HEK293 (cell line): ENCODE results near the gene CASQ2.

ENCODE experiments used
- CTCF ChIA-PET: fragments of 350-600 bp; formaldehyde crosslinking; extraction: SDS; loops from one replicate; lab custom pipeline; 2021; ENCODE audit warnings: antibody characterized with exemption; lab: Yijun Ruan, JAX
- POLR2A ChIA-PET: fragments of 300-600 bp; formaldehyde crosslinking; extraction: SDS; loops from one replicate; lab custom pipeline; 2020; ENCODE audit warnings: antibody characterized with exemption, inconsistent platforms; lab: Yijun Ruan, JAX
- H3K27ac ChIP-seq: fragments of 200-500 bp; sonication (Bioruptor generic); 2 replicates; pipeline ENCODE4 v1.5.1; 2014; ENCODE audit warnings: low read depth, low read length, control low read depth, inconsistent platforms; ENCODE audit errors: extremely low read depth
- H3K36me3 ChIP-seq, 2 experiments: fragments of 200-500 bp in 1 of 2; sonication (Bioruptor generic) in 1 of 2; 1 replicate in 1 of 2; 2 replicates in 1 of 2; pipeline ENCODE4 v1.5.1; 2014 to 2017; ENCODE audit warnings: inconsistent platforms in 2 of 2, low read length in 2 of 2; ENCODE audit not compliant: control insufficient read depth in 2 of 2, insufficient read depth in 1 of 2
- H3K4me1 ChIP-seq: fragments of 200-500 bp; sonication (Bioruptor generic); 2 replicates; pipeline ENCODE4 v1.5.1; 2014; ENCODE audit warnings: mild to moderate bottlenecking, low read length, inconsistent platforms; ENCODE audit not compliant: control insufficient read depth, insufficient read depth
- H3K4me3 ChIP-seq: 2 replicates; pipeline ENCODE4 v1.5.1; 2011; ENCODE audit warnings: low read depth, mild to moderate bottlenecking, control low read depth, low read length, moderate library complexity
- H3K9me3 ChIP-seq: fragments of 200-500 bp; sonication (Bioruptor generic); 2 replicates; pipeline ENCODE4 v1.5.1; 2014; ENCODE audit warnings: low read depth, low read length, inconsistent platforms; ENCODE audit not compliant: control insufficient read depth, insufficient read depth
- GLIS1 ChIP-seq: fragments of 450-650 bp; formaldehyde crosslinking; IDR thresholded peaks from 2 replicates; pipeline ENCODE4 v1.5.1; 2016; ENCODE audit warnings: missing biosample characterization, missing genetic modification characterization
- KLF16 ChIP-seq: fragments of 450-650 bp; formaldehyde crosslinking; IDR thresholded peaks from 2 replicates; pipeline ENCODE4 v1.5.1; 2017; ENCODE audit warnings: missing biosample characterization, missing genetic modification characterization
- MZF1 ChIP-seq: fragments of 450-650 bp; formaldehyde crosslinking; IDR thresholded peaks from 2 replicates; pipeline ENCODE4 v1.5.1; 2017; ENCODE audit warnings: missing biosample characterization, missing genetic modification characterization, borderline replicate concordance
- REPIN1 ChIP-seq: fragments of 450-650 bp; formaldehyde crosslinking; IDR thresholded peaks from 2 replicates; pipeline ENCODE4 v1.5.1; 2017; ENCODE audit warnings: missing biosample characterization, missing genetic modification characterization, low read depth
- SCRT2 ChIP-seq: fragments of 450-650 bp; formaldehyde crosslinking; IDR thresholded peaks from 2 replicates; pipeline ENCODE4 v1.5.1; 2016; ENCODE audit warnings: missing biosample characterization, missing genetic modification characterization
- SP2 ChIP-seq: fragments of 450-650 bp; formaldehyde crosslinking; IDR thresholded peaks from 2 replicates; pipeline ENCODE4 v1.5.1; 2016; ENCODE audit warnings: missing biosample characterization, missing genetic modification characterization
- ZBTB1 ChIP-seq: fragments of 450-650 bp; formaldehyde crosslinking; IDR thresholded peaks from 2 replicates; pipeline ENCODE4 v1.5.1; 2016; ENCODE audit warnings: missing biosample characterization, missing genetic modification characterization
- ZBTB48 ChIP-seq: fragments of 450-650 bp; formaldehyde crosslinking; IDR thresholded peaks from 2 replicates; pipeline ENCODE4 v1.5.1; 2016; ENCODE audit warnings: missing biosample characterization, missing genetic modification characterization
- ZNF174 ChIP-seq: fragments of 450-650 bp; formaldehyde crosslinking; IDR thresholded peaks from 2 replicates; pipeline ENCODE4 v1.5.0; 2017; ENCODE audit warnings: missing biosample characterization, mild to moderate bottlenecking, missing genetic modification characterization
- ZNF175 ChIP-seq: fragments of 450-650 bp; formaldehyde crosslinking; IDR thresholded peaks from 2 replicates; pipeline ENCODE4 v1.5.1; 2016; ENCODE audit warnings: missing biosample characterization, missing genetic modification characterization
- ZNF266 ChIP-seq: fragments of 450-650 bp; formaldehyde crosslinking; IDR thresholded peaks from 2 replicates; pipeline ENCODE4 v1.5.1; 2016; ENCODE audit warnings: missing biosample characterization, missing genetic modification characterization, low read depth
- ZNF354C ChIP-seq: fragments of 450-650 bp; formaldehyde crosslinking; IDR thresholded peaks from 2 replicates; pipeline ENCODE4 v1.5.1; 2016; ENCODE audit warnings: missing biosample characterization, missing genetic modification characterization, low read depth, borderline replicate concordance
- ZNF521 ChIP-seq: fragments of 450-650 bp; formaldehyde crosslinking; IDR thresholded peaks from 2 replicates; pipeline ENCODE4 v1.5.1; 2017; ENCODE audit warnings: missing biosample characterization, mild to moderate bottlenecking, missing genetic modification characterization
- ZNF529 ChIP-seq: fragments of 450-650 bp; formaldehyde crosslinking; IDR thresholded peaks from 2 replicates; pipeline ENCODE4 v1.5.1; 2017; ENCODE audit warnings: missing genetic modification characterization, missing biosample characterization; ENCODE audit not compliant: insufficient replicate concordance
- ZNF660 ChIP-seq: fragments of 450-650 bp; IDR thresholded peaks from 2 replicates; pipeline ENCODE4 v1.5.1; 2018; ENCODE audit warnings: missing biosample characterization, mild to moderate bottlenecking, missing genetic modification characterization
- ZNF677 ChIP-seq: fragments of 450-650 bp; IDR thresholded peaks from 2 replicates; pipeline ENCODE4 v1.5.0; 2018; ENCODE audit warnings: missing biosample characterization, mild to moderate bottlenecking, missing genetic modification characterization, moderate library complexity
- ZNF837 ChIP-seq: fragments of 450-650 bp; formaldehyde crosslinking; IDR thresholded peaks from 2 replicates; pipeline ENCODE4 v1.5.1; 2016; ENCODE audit warnings: missing biosample characterization, missing genetic modification characterization
- TF ChIP-seq, protein P1 (sequence below): fragments of 450-650 bp; formaldehyde crosslinking; conservative IDR thresholded peaks from 2 replicates; pipeline ENCODE4 v1.5.1; 2016; ENCODE audit warnings: low read depth, missing biosample characterization, missing genetic modification characterization
- TF ChIP-seq, protein P2 (sequence below): fragments of 450-650 bp; formaldehyde crosslinking; IDR thresholded peaks from 2 replicates; pipeline ENCODE4 v1.5.1; 2017; ENCODE audit warnings: missing biosample characterization, mild to moderate bottlenecking, missing genetic modification characterization, moderate library complexity
- TF ChIP-seq, protein P3 (sequence below): fragments of 450-650 bp; formaldehyde crosslinking; IDR thresholded peaks from 2 replicates; pipeline ENCODE4 v1.5.1; 2016; ENCODE audit warnings: missing biosample characterization, missing genetic modification characterization
- TF ChIP-seq, protein P4 (sequence below): fragments of 450-650 bp; formaldehyde crosslinking; IDR thresholded peaks from 2 replicates; pipeline ENCODE4 v1.5.1; 2016; ENCODE audit warnings: missing biosample characterization, missing genetic modification characterization

The CASQ2 gene

DNA sequence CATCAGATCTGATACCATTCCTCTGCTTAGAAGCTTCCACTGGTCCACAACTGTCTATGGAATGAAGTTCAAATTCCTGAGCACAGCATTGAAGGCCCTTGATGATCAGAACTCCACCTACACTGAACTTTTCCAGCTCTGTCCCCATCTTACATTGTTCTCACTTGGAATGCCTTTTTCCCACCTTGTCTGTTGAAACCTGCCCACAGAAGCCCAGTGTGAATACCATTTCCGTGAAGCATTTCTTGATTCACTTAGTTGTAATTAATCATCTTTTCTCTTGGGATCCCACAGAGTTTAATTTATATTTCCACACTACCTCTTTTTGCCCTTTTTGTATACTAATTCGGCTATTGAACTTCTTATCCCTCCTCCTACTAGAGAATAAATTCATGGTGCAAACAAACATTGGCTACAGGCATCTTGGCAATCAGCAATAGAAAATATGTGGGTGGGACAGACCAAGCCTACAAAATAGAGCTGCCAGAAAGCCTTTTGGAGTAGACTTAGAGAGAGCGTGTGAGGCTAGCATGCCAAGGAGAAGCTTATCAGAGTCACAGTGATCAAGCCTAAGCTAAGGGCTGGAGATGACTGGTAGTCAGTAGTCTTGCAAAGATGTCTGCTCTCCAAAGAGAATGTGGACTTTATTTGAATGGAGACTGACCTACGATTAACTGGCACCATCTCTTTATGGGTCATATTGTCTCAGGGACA, 46.3 kb upstream of the CASQ2 start:
- H3K36me3 ChIP-seq = no peaks in the 10 kb centered on the region
- no peaks in the 10 kb centered on the region for H3K4me1 ChIP-seq
- H3K27ac ChIP-seq = no peak overlapping the region
- no peak for TF ChIP-seq SCRT2
- no peak for TF ChIP-seq ZNF677 (tag by site-specific recombination)
- TF ChIP-seq, protein P1, sequence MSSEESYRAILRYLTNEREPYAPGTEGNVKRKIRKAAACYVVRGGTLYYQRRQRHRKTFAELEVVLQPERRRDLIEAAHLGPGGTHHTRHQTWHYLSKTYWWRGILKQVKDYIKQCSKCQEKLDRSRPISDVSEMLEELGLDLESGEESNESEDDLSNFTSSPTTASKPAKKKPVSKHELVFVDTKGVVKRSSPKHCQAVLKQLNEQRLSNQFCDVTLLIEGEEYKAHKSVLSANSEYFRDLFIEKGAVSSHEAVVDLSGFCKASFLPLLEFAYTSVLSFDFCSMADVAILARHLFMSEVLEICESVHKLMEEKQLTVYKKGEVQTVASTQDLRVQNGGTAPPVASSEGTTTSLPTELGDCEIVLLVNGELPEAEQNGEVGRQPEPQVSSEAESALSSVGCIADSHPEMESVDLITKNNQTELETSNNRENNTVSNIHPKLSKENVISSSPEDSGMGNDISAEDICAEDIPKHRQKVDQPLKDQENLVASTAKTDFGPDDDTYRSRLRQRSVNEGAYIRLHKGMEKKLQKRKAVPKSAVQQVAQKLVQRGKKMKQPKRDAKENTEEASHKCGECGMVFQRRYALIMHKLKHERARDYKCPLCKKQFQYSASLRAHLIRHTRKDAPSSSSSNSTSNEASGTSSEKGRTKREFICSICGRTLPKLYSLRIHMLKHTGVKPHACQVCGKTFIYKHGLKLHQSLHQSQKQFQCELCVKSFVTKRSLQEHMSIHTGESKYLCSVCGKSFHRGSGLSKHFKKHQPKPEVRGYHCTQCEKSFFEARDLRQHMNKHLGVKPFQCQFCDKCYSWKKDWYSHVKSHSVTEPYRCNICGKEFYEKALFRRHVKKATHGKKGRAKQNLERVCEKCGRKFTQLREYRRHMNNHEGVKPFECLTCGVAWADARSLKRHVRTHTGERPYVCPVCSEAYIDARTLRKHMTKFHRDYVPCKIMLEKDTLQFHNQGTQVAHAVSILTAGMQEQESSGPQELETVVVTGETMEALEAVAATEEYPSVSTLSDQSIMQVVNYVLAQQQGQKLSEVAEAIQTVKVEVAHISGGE (tag by site-specific recombination) = no peak
- TF ChIP-seq SP2 (tag by site-specific recombination) = no peak
- TF ChIP-seq, all 188 proteins: peak for 0
- CTCF ChIA-PET = interaction anchor here (0.5 to 0.8 kb wide), 4 partner anchors 64 to 729 kb away, joined by 3 read pairs; no protein-coding TSS in a partner anchor
- no peaks in the 10 kb centered on the region for H3K9me3 ChIP-seq
- POLR2A ChIA-PET = interaction anchor here (1.0 kb wide), 1 partner anchor 41 kb away, joined by 3 read pairs; no protein-coding TSS in a partner anchor
- H3K4me3 ChIP-seq = no peak overlapping the region

DNA sequence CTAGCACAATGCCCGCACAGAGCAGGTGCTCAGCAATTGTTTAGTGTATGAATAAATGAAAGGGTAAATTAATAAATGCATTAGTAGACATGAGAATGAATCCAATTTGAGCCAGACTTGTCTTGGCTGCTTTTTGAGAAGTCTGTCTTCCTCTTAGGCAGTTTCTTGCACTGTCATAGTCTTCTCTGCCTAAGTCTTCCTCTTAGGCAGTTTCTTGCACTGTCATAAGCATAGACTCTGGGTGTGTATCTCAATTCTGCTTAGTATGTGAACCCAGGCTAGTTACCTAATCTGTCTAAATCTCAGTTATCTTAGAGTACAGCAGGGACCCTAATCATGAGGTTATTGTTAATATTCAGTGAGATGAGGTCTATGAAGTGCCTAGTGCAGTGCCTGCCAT, 45.2 kb upstream of the CASQ2 start:
- TF ChIP-seq ZNF660 (no peak), MZF1 (tag by site-specific recombination) (no peak), ZNF529 (tag by site-specific recombination) (no peak), ZNF837 (tag by site-specific recombination) (no peak), ZBTB48 (tag by site-specific recombination) (no peak), GLIS1 (tag by site-specific recombination) (no peak), ZNF175 (no peak), ZNF174 (tag by site-specific recombination) (no peak), ZBTB1 (tag by site-specific recombination) (no peak), ZNF521 (tag by site-specific recombination) (no peak), ZNF266 (tag by site-specific recombination) (no peak), REPIN1 (tag by site-specific recombination) (no peak), KLF16 (tag by site-specific recombination) (no peak), ZNF354C (tag by site-specific recombination) (no peak)
- TF ChIP-seq, protein P2, sequence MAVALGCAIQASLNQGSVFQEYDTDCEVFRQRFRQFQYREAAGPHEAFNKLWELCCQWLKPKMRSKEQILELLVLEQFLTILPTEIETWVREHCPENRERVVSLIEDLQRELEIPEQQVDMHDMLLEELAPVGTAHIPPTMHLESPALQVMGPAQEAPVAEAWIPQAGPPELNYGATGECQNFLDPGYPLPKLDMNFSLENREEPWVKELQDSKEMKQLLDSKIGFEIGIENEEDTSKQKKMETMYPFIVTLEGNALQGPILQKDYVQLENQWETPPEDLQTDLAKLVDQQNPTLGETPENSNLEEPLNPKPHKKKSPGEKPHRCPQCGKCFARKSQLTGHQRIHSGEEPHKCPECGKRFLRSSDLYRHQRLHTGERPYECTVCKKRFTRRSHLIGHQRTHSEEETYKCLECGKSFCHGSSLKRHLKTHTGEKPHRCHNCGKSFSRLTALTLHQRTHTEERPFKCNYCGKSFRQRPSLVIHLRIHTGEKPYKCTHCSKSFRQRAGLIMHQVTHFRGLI (tag by site-specific recombination) = no peak
- TF ChIP-seq, protein P3, sequence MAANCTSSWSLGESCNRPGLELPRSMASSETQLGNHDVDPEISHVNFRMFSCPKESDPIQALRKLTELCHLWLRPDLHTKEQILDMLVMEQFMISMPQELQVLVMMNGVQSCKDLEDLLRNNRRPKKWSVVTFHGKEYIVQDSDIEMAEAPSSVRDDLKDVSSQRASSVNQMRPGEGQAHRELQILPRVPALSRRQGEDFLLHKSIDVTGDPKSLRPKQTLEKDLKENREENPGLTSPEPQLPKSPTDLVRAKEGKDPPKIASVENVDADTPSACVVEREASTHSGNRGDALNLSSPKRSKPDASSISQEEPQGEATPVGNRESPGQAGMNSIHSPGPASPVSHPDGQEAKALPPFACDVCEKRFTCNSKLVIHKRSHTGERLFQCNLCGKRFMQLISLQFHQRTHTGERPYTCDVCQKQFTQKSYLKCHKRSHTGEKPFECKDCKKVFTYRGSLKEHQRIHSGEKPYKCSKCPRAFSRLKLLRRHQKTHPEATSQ = no peak
- TF ChIP-seq, protein P4, sequence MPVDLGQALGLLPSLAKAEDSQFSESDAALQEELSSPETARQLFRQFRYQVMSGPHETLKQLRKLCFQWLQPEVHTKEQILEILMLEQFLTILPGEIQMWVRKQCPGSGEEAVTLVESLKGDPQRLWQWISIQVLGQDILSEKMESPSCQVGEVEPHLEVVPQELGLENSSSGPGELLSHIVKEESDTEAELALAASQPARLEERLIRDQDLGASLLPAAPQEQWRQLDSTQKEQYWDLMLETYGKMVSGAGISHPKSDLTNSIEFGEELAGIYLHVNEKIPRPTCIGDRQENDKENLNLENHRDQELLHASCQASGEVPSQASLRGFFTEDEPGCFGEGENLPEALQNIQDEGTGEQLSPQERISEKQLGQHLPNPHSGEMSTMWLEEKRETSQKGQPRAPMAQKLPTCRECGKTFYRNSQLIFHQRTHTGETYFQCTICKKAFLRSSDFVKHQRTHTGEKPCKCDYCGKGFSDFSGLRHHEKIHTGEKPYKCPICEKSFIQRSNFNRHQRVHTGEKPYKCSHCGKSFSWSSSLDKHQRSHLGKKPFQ (tag by site-specific recombination) = no peak
- TF ChIP-seq, all 188 proteins: peak for 0
- CTCF ChIA-PET = interaction anchor here (0.8 to 1.1 kb wide), 2 partner anchors 65 to 168 kb away, joined by 3 read pairs; no protein-coding TSS in a partner anchor
- H3K27ac ChIP-seq = no peak overlapping the region

More for the DNA sequence above, 45.2 kb upstream of the CASQ2 start:
- no peak overlapping the region for H3K4me3 ChIP-seq
- H3K36me3 ChIP-seq = no peaks in the 10 kb centered on the region
- H3K4me1 ChIP-seq = no peaks in the 10 kb centered on the region
- no peaks in the 10 kb centered on the region for H3K9me3 ChIP-seq
- POLR2A ChIA-PET = interaction anchor here (1.0 kb wide), 1 partner anchor 42 kb away, joined by 3 read pairs; no protein-coding TSS in a partner anchor
